Measurements from ENCODE around the gene UXS1.

DNA sequence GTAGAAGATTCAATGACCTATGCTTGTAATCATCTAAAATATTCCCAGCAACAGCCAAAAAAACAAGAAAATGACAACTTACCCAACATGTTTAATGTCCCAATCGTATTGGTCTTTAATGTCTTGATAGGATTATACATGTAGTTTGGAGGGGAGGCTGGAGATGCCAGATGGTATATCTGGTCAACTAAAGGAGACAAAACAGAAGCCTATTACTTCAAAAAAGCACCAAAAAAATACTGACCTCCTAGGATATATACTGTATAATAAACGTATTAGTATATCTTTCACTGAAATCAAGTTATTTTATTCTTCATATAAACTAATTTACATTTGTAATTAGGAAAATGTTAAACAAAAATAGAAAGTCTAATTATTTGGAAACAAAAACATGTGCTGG lies 64.5 kb downstream of the UXS1 start:
- TF ChIP-seq EZH2 (IDR thresholded peaks at IDR 0.05; ENCODE audit: insufficient read depth, poor library complexity, severe bottlenecking), result no peak
- TF ChIP-seq EZH2phosphoT487 (IDR thresholded peaks at IDR 0.05; ENCODE audit: insufficient read depth, low read depth), result no peak

Measured in GM23248 (cell line).